ENCODE measurements around the gene FBXO28. TPM values are rescaled to one million over a fixed set of nuclear protein-coding genes. Genes with fewer than 3 reads are reported as not detected.
"Not testable (repeated sequence)": the region's sequence is repeated elsewhere in the genome, so short reads cannot be mapped to it uniquely, and the experiment has no call there.

The FBXO28 gene
- total RNA-seq, 1 experiment from 2014 or later = 25.3 TPM

DNA sequence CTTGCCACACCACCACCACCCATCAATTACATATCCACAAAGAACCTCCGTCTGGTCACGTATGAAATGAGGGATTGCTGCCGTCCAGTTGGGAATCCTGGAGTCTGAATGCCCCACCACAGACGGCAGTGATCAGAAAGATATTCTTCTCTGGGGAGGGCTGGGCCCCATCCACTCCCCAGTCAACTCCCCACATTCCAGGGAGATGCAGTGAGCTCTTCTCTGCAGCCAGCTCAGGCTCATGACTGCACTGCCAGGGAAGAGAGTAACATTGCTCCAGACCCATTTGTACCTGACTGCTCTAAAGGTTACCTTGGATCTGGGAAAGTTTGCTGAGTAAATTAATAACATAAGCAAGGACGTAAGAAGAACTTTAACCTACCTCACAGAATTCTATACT is 87.5 kb downstream of the FBXO28 start:
- no peaks in the 10 kb centered on the region for H3K36me3 ChIP-seq
- DNase-seq = no peak
- H3K27ac ChIP-seq = no peak overlapping the region
- H3K4me3 ChIP-seq = no peak overlapping the region
- H3K4me1 ChIP-seq = peaks cover 20% of the 10 kb centered on the region
- H3K27me3 ChIP-seq = no peaks in the 10 kb centered on the region
- H3K9me3 ChIP-seq (replicated peaks) = no peaks in the 10 kb centered on the region

DNA sequence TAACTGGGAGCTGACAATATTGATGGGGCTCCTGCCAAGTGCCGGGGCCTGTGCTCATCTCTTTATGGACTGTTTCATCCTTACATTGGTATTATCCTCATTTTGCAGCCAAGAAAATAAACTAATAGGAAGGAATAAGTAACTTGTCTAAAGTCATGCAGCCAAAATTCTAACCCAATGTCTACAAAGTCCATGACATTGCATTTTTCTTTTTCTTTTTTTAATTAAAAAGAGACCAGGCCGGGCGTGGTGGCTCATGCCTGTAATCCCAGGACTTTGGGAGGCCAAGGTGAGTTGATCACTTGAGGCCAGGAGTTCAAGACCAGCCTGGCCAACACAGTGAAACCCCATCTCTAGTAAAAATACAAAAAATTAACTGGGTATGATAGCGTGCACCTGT is 87.9 kb downstream of the FBXO28 start:
- no peaks in the 10 kb centered on the region for H3K9me3 ChIP-seq (replicated peaks)
- H3K4me1 ChIP-seq = peaks cover 20% of the 10 kb centered on the region
- no peak overlapping the region for H3K4me3 ChIP-seq
- no peaks in the 10 kb centered on the region for H3K27me3 ChIP-seq
- no peak for DNase-seq
- H3K27ac ChIP-seq = no peak overlapping the region
- no peaks in the 10 kb centered on the region for H3K36me3 ChIP-seq

DNA sequence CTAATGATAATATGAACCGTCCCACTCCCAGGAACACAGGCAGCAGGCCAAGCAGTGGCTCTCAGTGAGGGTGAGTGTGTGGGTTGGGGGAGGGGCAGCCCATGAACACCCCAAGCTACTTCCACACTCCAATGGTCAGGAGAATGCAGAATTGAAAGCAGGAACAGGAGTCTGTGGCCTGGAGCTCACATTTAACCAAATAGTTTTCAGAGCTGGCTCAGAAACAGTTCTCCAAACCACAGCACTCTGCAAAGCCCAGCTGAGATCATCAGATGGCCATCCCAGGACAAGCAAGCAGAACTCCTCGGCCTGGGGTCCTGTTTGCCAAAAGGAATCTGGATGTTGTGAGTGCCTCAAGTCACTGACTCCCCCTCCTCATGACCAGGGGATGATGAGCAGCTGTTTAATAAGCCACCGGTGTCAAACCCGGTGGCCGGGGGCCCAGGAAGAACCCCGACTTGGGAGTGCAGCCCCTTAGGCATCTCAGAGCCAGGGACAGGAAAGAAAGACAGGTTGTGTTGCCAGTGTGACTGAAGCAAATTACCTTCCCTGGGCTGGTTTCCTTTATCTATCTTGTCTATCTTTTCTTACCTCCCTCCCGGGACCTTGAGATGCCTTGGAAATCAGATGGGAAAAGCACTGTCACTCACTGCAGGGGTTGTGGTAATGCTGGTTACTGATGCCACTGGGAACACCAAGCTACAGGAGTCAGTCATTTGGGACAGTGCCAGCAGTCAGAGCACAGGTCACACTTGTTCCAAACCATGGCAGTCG is 89.5 kb downstream of the FBXO28 start:
- no peaks in the 10 kb centered on the region for H3K27me3 ChIP-seq
- DNase-seq = peak; percentile 55 to 67
- peaks cover 20% of the 10 kb centered on the region for H3K4me1 ChIP-seq
- H3K4me3 ChIP-seq = no peak overlapping the region
- no peaks in the 10 kb centered on the region for H3K9me3 ChIP-seq (replicated peaks)
- H3K36me3 ChIP-seq = no peaks in the 10 kb centered on the region
- H3K27ac ChIP-seq = 0 out of 2 replicates have a peak overlapping the region, but pooled peaks have one; percentile 5

DNA sequence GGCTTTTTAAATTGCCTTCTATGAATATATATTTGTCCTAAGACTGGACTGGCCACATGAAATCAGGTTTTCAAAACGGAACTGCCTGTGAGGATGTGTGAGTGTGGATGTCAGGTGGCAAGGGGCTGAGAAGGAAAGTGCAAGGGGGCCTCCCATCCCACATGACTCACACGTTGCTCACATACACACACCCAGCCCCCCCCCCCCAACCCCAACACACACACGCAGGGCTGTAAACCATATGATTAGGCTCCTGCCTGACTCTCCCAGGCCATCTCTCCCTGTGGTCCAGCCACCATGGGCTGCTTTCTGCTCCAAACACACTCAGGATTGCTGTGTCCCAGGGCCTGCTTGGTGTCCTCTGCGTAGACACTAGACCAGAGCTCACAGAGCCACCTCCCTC is 91.5 kb downstream of the FBXO28 start:
- H3K4me1 ChIP-seq = peaks cover 20% of the 10 kb centered on the region
- H3K36me3 ChIP-seq = no peaks in the 10 kb centered on the region
- H3K9me3 ChIP-seq (replicated peaks) = no peaks in the 10 kb centered on the region
- no peaks in the 10 kb centered on the region for H3K27me3 ChIP-seq
- H3K4me3 ChIP-seq = no peak overlapping the region
- H3K27ac ChIP-seq = no peak overlapping the region
- DNase-seq = peak; percentile 19 to 55

DNA sequence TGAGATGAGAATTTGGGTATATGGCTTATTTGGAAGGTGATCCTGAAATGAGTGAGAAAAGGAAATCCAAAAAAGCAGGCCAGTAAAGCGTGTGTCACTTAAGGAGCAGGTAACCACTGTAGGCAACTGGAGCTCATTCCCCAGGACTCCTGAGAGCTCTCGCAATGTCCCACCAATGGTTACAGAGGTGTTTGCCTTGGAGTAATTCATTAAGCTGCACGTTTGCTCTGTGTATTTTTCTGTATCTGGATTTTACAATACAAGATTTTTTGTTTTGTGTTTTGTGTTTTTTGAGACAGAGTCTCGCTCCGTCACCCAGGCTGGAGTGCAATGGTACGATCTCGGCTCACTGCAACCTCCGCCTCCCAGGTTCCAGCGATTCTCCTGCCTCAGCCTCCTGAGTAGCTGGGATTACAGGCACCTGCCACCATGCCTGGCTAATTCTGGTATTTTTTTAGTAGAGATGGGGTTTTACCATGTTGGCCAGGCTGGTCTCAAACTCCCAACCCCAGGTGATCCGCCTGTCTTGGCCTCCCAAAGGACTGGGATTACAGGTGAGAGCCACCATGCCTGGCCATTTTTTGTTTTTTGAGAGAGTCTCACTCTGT is 92.1 kb downstream of the FBXO28 start:
- not testable (repeated sequence) for H3K4me3 ChIP-seq, DNase-seq, H3K27ac ChIP-seq

DNA sequence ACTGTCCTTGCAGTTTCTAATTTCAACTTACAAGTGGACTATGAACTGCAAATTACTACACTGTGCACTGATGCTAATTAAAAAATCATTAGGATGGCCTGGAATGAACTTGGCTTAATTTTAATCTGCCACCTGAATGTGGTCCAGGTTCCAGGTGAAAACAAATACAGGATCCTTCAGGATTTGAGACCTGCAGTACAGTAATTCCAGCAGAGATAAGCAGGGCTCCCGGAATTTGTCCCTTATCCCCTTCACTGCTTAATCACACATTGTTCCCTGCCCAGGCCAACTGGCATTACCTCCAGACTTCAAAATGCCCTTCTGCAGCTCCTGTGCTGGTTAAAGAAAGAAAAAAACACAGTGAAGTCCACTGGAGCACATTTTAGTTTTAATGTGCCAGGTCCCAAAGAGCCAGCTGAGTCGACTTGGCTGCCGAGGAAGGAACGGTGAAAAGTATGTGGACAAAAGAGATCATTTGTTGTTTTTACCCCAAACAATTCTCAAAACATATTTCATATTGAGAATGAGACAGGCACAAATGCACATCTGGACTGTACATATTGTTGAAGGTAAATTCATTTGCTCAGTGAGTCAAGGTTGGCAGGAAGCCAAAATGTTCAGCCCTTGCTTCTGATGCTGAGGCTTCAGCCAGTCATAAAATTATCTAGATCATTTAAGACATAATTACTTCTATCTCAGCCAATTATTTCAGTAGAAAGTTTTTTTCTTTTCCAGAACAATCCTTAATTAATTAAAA is 97.5 kb downstream of the FBXO28 start:
- no peaks in the 10 kb centered on the region for H3K27me3 ChIP-seq
- no peaks in the 10 kb centered on the region for H3K9me3 ChIP-seq (replicated peaks)
- no peak overlapping the region for H3K4me3 ChIP-seq
- H3K4me1 ChIP-seq = peaks cover 25% of the 10 kb centered on the region
- DNase-seq = peak; percentile 47 to 73
- no peaks in the 10 kb centered on the region for H3K36me3 ChIP-seq
- no peak overlapping the region for H3K27ac ChIP-seq

More for the DNA sequence above, 92.1 kb downstream of the FBXO28 start:
- H3K36me3 ChIP-seq; H3K27me3 ChIP-seq; H3K9me3 ChIP-seq (replicated peaks): not testable (repeated sequence)
- H3K4me1 ChIP-seq = peaks cover 23% of the 10 kb centered on the region

Other genes starting within 250 kb of the FBXO28 start
- 86.4 and 92.2 TPM in 2 replicates for gene DEGS1, start 69.1 kb downstream of the FBXO28 start, total RNA-seq (2014; rRNA removed; shearing (Covaris generic))
- 35.9 and 49.3 TPM in 2 replicates for gene NVL, start 216.1 kb downstream of the FBXO28 start, total RNA-seq (2014; rRNA removed; shearing (Covaris generic))
- gene CNIH4, start 242.8 kb downstream of the FBXO28 start, total RNA-seq (2014; rRNA removed; shearing (Covaris generic)) = 71.5 and 87.5 TPM in 2 replicates